Measurements from ENCODE around the gene GRAMD1A.
"Not testable (repeated sequence)": the region's sequence is repeated elsewhere in the genome, so short reads cannot be mapped to it uniquely, and the experiment has no call there.

Gene GRAMD1A

DNA sequence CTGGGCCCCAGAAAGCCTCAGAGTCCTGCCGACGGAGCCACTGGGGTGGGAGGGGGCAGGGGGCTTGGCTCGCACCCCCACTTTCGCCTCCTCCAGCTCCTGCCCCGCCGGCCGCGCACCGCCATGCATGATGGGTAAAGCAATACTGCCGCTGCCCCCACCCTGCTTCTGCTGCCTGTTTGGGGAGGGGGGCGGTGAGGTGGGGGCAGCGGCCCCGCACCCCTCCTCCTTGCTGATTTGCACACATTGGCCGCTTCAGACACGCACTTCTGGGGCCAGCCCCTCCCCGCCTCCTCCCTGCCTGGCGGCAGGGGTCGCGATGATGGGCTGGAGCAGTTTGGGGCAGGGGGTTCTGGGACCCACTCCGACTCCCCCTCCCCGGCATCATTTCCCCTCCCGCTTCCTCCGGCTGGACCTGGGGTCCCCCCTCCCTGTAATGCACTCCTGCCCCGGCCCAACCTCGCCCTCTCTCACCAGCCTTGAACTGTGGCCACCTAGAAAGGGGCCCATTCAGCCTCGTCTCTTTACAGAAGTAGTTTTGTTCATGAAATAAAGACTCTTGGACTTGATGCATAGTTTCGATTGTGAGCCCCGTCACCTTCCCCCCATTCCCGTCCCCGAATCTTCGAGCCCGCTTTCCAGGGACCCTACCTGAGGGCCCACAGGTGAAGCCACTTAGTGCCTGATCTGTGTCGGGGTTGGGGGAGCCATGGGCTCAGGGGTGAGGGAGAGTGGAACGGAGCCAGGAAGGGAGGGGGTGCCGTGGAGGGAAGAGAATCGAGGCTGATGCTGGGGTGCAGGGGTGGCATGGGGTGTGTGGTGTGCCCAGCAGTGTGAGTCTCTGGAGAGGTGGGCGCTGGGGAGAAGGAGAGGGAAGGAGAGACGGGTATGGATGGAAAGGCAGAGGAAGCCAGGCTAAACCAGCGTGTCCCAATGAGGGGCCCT lies 40.0 kb downstream of the GRAMD1A start:
- no peak for DNase-seq

GRCh38 chr19:35040826-35041547 lies 40.9 kb downstream of the GRAMD1A start:
- no peak for DNase-seq

GRCh38 chr19:35041548-35042055 lies 41.5 kb downstream of the GRAMD1A start, which contains the start of gene HPN:
TSS of gene HPN (plus strand) at chr19:35041721. CDS start at chr19:35042507, 786 bp downstream.
- DNase-seq, result no peak

- no peak for DNase-seq
Observed at GRCh38 chr19:35042056-35042730, 42.1 kb downstream of the GRAMD1A start.

GRCh38 chr19:35042954-35043604 lies 43.0 kb downstream of the GRAMD1A start:
- no peak for DNase-seq

DNA sequence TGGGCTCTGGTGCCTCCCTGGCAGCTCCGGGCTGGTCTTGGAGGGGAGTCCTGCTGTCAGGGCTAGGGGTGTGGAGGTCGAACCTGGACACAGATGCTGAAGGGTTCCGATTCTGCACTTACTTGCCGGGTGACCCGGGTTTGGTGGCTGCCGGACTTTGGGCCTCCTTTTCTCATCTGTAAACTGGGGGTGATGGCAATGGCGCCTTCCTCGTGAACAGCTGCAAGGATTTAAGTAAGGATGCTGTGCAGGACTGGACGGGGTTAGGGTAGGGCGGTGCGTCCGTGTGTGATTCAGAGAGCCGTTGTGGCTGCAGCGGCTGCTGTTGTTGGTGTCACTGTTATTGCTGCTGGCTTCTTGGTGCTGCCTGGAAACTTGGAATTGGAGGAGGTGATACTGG lies 43.8 kb downstream of the GRAMD1A start:
- no peak for DNase-seq

DNA sequence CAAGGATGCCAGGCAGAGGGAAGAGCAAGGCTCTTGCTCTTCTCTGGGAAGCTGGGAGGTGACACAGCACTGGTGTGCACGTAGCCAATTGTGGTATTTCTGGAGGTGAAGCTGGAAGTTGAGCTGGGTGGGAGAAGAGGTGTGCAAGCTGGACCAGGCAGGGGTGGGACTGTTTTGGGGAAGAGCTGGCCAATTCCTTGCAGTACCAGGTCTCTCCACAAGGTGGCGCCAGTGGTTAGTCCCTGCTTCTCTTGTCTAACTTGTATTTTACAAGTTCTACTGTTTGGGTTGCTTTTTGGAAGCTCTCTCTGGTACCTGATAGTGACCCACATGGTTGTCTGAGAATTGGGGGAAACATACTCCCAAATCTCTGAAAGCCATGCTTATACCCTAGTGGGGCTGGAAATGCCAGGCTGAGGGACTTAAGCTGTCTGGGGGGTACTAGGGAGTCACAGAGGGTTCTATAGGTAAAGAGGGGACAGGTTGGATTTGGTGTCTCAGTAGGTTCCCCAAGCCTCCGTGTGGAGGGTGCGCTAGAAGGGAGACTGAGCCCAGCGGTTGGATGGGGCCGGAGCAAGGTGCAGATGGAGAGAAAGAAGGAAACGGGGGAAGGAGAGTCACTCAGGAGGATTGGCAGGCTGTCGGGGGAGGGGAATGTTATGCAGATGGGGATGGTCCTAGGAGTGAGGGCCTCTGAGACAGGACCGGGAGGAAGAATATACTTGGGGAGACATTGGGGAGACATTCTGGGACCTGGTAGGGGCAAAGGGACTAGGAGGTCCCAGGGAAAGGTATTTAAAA lies 44.4 kb downstream of the GRAMD1A start:
- peak; percentile 14 for DNase-seq

GRCh38 chr19:35045667-35046300 lies 45.7 kb downstream of the GRAMD1A start:
- peak; percentile 8 for DNase-seq

GRCh38 chr19:35046461-35046860 lies 46.3 kb downstream of the GRAMD1A start:
- no peak for DNase-seq

GRCh38 chr19:35048911-35049411 lies 48.8 kb downstream of the GRAMD1A start:
- DNase-seq, result no peak

- no peak for DNase-seq
Observed at GRCh38 chr19:35049456-35049855, 49.3 kb downstream of the GRAMD1A start.

DNA sequence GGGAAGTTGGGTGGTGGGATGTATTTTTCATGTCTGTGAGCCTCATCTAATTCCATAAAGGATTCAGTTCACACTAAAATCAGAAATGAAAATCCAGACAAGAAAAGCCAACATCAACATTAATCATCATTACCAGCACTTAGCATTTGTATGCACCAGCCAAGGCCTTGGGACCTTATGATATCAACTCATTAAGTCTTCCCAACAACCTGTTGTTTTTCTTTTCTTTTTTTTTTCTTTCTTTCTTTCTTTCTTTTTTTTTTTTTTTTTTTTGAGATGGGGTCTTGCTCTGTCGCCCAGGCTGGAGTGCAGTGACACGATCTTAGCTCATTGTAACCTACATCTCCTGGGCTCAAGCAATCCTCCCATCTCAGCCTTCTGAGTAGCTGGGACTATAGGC lies 50.5 kb downstream of the GRAMD1A start:
- DNase-seq, result not testable (repeated sequence)

DNA sequence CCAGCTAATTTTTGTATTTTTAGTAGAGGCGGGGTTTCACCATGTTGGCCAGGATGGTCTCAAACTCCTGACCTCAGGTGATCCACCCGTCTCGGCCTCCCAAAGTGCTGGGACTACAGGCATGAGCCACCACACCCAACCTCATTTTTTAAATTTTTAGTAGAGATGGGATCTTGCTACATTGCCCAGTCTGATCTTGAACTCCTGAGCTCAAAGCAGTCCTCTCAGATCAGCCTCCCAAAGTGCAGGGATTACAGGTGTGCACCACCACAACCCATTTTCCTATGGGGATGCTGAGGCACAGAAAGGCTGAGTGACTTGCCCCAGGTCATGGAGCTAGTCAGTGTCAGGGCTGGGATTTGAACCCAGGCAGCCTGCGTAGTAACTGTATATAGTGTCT lies 51.1 kb downstream of the GRAMD1A start:
- DNase-seq, result not testable (repeated sequence)

DNA sequence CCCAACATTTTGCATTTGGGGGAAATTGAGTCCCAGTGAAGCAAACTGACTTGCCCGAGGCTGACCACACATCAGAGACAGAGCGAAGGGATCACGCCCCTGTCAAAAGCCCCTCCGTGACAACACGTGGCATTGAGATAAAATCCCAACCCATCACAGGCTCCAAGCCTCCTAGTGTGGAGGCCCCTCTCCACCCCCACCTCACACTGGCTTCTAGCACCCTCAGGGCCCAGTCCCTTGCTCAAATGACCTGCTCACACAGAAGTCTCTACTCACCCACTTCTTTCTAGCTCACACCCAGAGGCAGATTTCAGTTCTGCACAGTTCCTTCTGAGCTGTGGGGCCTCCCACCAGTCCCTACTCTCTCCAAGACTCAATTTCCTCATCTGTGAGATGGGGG lies 51.7 kb downstream of the GRAMD1A start:
- no peak for DNase-seq

- DNase-seq, result no peak
Observed at GRCh38 chr19:35052599-35053190, 52.6 kb downstream of the GRAMD1A start.

DNA sequence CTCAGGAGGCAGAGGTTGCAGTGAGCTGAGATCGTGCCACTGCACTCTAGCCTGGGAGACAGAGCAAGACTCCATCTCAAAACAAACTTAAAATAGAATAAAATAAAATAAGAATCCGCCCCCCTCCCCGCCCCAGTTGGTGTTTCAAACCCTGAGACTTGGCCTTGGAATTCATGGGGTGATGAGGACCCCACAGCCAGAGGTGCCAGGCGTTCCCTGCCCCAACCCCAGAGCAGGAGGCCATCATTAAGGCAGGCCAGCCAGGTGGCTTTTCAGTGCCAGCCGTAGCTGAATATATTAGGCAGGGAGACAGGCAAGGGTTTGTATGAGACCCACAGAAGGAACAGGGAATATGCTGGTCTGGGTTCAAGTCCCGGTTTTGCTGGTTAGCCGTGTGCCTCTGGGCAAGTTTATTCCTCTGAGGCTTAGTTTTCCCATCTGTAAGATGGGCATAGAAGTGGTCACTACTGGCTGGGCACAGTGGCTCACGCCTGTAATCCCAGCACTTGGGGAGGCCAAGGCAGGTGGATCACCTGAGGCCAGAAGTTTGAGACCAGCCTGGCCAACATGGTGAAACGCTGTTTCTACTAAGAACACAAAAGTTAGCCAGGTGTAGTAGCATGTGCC lies 53.7 kb downstream of the GRAMD1A start:
- DNase-seq, result no peak

DNA sequence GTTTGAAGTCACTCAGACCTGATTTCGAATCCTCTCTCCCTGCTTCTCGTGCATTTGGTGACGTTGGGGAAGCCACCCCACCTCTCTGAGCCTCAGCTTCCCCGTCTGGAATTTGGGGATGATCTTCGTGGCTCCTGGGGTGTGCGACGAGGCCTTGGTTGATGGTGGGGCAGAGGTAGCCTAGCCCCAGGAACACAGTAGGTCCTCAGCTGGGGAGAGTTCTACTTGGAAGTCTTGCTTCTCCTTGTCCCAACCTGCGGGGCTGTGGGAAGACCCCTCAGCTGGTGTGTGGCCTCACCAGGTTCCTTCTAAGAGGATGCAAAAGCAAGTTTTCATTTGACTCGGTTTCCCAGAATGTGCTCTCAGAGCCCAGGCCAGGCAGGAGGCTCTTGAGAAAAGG lies 54.5 kb downstream of the GRAMD1A start:
- no peak for DNase-seq

DNA sequence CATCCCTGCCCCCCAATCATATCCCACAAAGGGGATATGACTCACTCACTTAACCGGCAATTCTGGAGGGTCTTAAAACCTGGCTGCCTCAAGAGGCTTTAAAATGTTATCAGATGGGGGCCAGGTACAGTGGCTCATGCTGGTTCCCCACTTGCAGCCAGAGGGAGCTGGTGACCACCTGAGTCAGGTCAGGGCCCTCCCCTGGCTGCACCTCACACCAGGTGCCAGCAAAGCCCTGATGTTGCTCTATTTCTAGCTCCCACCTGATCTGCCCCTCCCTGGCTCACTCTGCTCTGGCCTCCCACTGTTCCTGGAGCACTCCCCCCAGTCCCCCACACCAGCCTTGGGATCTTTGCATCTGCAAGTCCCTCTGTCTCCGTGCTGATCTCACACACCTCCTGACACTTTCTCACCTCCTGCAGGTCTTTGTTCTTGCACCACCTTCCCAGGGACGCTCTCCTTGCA lies 55.6 kb downstream of the GRAMD1A start:
- no peak for DNase-seq

- no peak for DNase-seq
Observed at GRCh38 chr19:35056513-35057063, 56.5 kb downstream of the GRAMD1A start.

GRCh38 chr19:35058370-35058769 lies 58.2 kb downstream of the GRAMD1A start:
- DNase-seq, result no peak

Data from KG1 (cell line).